GM12872 (cell line): ENCODE measurements around the gene FCGBP.

Experiments
- CTCF ChIP-seq: IDR thresholded peaks from 3 replicates; pipeline ENCODE4 v1.5.1; 2011; ENCODE audit warnings: low read depth, mild to moderate bottlenecking, low read length, moderate library complexity; ENCODE audit not compliant: insufficient read depth

FCGBP gene

GRCh38 chr19:39936020-39936419 lies 1.6 kb upstream of the FCGBP start:
- TF ChIP-seq CTCF = no peak

- TF ChIP-seq CTCF = 0 out of 3 replicates have a peak, but pooled peaks have one; percentile 7
Observed at GRCh38 chr19:39935364-39935661, 879 bp upstream of the FCGBP start.

DNA sequence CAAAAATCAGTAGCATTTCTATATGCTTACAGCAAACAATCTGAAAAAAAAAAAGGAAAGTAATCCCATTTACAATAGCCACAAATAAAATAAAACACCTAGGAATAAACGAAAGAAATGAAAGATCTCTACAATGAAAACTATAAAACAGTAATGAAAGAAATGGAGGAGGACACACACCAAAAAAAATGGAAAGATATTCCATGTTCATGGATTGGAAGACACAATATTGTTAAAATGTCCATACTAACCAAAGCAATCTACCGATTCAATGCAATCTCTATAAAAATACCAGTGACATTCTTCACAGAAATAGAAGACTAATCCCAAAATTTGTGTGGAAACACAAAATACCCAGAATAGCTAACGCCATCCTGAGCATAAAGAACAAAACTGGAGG lies 4.7 kb downstream of the FCGBP start:
- TF ChIP-seq CTCF = no peak

DNA sequence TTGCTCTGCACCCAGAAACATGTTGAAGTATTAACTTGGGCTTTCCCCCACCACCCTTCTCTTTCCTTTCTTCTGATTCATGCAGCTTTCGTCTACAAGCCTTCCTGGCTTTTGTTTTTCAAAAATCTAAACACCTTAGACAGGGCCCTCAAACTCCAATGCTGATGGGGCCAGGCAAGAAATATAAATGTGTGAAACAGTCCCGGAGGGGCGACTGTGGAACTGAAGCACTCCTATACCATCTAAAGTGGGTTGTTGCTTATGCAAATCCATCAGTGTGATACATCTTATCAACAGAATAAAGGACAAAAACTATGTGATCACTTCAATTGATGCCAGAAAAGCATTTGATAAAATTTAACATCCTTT lies 6.1 kb downstream of the FCGBP start:
- no peak for TF ChIP-seq CTCF

DNA sequence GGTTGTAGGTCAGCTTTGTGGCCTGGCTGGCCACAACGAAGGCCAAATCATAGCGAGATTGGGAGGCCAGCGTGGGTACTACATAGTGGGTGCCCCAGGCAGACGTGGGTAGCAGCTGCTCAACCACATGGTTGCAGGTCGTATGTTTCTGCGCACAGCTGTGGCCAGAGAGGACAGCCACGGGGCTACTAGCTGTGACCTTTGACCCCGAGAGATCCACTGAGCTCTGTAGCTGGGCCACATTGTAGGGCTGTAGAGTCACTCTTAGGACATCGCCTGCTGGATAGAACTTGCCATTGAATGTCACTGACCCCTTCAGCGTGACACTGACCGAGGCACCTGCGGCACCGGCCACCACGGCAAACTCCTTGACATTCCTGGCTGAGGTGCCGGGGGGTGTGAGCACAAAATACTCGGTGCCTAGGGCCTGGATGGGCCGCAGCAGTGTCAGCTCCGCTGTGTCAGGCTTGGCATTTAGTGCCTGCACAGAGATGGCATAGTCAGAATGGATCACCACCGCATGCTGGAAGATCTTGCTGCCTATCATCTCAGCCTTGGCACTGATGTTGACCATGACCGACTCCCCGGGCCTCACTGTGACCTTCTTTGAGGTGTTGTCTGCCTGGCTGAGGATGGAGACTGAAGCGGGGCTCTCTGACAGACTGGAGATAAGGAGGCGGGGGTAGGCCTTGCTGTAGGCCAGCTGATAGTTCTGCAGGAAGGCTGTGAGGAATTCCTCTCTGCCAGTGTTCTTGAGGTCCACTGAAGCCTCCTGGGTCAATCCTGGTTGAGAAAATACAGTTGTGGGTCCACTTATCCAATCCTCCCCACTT lies 6.7 kb downstream of the FCGBP start:
- TF ChIP-seq CTCF = no peak

GRCh38 chr19:39927076-39927475 lies 7.4 kb downstream of the FCGBP start:
- TF ChIP-seq CTCF = no peak

DNA sequence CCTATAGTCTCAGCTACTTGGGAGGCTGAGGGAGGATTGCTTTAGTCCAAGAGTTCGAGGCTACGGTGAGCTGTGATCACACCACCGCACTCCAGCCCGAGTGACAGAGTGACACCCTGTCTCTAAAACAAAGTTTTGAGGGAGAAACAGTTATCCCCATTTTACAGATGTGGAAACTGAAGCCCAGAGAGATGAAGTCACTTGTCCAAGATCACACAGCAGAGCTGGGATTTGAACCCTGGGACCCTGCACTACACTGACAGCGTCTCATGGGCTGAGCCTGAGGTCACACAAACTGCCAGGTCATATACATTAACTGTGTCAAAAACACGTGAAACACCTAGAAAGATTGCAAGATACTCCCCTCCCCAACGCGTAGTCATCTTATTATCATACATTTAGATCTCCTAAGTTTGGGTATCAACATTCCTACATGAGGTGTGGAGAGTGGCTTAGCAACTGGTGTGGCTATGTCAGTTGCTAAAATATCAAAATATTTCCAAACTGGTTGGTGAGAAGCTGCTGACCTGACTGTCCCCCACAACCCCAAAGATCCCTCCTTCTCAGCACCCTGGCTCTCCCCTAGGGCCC lies 8.2 kb downstream of the FCGBP start:
- no peak for TF ChIP-seq CTCF
